ENCODE measurements around the gene PCBD2.

The PCBD2 gene

DNA sequence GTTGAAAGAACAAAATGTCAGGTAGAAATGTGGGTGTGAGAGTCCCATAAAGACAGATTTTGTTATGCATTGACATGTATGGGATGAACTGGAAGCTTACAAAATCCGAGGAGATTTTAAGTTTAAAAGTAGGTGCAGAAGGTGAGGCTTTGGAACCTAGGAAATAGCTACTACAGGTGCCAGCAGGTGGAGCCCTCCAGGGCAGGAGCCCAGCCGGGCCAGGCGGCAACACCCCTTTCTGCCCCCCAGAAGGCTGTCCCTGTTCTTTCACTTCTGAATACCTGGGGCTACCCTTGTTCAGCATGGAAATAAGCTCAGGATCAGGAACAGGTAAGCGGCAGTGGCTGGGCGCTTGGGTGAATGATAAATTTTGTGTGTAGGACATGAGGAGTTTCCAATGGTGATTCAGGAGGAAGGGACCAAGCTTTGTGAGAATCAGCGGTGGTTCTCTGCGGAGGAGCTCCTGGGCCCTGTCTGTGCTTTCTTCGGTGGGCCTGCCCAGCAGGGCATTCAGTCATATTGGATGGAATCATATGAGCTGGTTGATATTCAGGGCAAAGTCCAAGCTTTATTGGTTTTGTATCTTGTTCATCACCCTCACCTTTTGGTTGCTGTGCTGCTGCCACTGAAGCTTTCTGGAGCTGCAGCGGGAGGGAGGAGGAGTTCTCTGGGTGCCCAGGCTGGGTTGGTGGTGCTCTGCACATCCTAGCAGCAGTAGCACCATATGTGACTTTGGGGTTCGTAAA, 12.3 kb downstream of the PCBD2 start:
- ChIA-PET CTCF (interaction anchor here (1.0 to 5.2 kb wide), 8 partner anchors 10 to 330 kb away, joined by 3 to 38 read pairs (median 6); partner anchors contain the start of genes CAMLG and PCBD2), POLR2A (no interaction called here)
- no peak for DNase-seq (ENCODE audit: extremely low spot score)
- TF ChIP-seq, protein P1, sequence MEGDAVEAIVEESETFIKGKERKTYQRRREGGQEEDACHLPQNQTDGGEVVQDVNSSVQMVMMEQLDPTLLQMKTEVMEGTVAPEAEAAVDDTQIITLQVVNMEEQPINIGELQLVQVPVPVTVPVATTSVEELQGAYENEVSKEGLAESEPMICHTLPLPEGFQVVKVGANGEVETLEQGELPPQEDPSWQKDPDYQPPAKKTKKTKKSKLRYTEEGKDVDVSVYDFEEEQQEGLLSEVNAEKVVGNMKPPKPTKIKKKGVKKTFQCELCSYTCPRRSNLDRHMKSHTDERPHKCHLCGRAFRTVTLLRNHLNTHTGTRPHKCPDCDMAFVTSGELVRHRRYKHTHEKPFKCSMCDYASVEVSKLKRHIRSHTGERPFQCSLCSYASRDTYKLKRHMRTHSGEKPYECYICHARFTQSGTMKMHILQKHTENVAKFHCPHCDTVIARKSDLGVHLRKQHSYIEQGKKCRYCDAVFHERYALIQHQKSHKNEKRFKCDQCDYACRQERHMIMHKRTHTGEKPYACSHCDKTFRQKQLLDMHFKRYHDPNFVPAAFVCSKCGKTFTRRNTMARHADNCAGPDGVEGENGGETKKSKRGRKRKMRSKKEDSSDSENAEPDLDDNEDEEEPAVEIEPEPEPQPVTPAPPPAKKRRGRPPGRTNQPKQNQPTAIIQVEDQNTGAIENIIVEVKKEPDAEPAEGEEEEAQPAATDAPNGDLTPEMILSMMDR (IDR thresholded peaks at IDR 0.05; ENCODE audit: control extremely low read depth, extremely low read depth, low read depth, missing control alignments), result peak; percentile 37

DNA sequence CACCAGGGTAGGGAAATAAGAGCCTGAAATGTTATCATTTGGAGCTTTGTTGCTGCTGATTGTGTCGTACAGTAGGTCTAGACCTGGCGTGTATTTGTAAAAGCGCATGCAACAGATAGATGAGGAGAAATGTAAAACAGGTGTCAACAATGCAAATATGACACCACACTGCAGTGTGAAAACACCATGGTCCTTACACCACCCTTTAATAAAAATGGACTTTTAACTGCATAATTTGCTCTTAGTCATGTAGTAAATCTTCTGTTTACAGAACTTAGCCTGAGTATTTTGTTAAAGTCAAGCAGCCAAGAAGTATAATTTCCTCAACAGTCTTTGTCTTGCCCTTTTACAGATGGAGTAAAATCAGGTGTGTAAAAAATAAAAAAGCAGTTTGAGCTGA, 13.9 kb downstream of the PCBD2 start:
- CTCF ChIA-PET, result interaction anchor here (2.2 to 5.2 kb wide), 3 partner anchors 11 to 180 kb away, joined by 7 to 38 read pairs (median 11); partner anchors contain the start of genes CAMLG and PCBD2
- TF ChIP-seq, protein P1 (IDR thresholded peaks at IDR 0.05; ENCODE audit: control extremely low read depth, extremely low read depth, low read depth, missing control alignments), result no peak
- POLR2A ChIA-PET, result no interaction called here
- DNase-seq (ENCODE audit: extremely low spot score), result no peak

DNA sequence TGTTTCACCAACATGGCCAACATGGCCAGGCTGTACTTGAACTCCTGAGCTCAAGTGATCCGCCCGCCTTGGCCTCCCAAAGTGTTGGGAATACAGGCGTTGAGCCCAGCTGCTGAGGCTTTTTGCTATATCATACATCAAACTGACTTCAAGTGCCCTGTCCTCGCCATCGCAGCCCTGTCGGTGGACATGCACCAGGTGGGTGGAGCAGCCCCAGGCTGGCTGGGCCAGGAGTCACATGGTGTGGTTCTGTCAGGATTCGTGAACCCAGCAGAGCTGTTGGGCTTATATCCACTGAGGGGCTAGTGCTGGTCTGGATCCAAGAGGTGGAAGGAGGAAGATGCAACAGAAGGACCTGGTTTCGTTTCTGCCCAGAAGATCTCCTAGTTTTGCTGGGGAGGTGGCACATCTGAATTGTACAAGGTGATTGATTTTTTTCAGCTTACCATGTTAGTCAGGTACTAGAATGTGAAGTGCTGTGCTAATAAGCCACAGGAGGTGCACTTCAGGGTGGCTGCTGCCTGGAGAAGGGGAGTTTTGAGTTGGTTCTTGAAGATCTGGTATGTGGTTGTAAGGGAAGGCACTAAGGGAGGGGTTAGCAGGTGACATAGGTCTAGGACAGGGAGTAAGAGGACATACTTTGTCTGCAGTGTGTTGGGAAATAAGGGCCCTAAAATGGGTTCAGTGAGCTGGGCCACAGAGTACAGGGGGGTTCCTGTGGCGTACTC, 16.1 kb downstream of the PCBD2 start:
- ChIA-PET POLR2A (no interaction called here), CTCF (interaction anchor here (1.0 to 5.2 kb wide), 4 partner anchors 8 to 17 kb away, joined by 3 to 38 read pairs (median 6); partner anchors contain the start of gene PCBD2)
- DNase-seq (ENCODE audit: extremely low spot score), result no peak
- TF ChIP-seq, protein P1 (IDR thresholded peaks at IDR 0.05; ENCODE audit: control extremely low read depth, extremely low read depth, low read depth, missing control alignments), result no peak

DNA sequence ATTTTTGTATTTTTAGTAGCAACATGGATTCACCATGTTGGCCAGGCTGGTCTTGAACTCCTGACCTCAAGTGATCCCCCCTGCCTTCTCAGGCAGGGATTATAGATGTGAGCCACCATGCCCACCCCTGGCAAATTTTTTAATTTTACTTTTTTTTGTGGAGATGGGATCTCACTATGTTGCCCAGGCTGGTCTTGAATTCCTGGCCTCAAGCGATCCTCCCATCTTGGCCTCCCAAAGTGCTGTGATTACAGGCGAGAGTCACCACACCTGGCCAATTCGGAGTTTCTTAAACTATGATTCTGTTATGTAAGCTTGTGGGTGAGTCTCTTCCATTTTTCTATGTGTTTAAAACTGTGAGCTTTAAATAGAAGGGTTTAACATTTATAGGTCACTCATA, 27.6 kb downstream of the PCBD2 start:
- no peak for DNase-seq (ENCODE audit: extremely low spot score)
- TF ChIP-seq, protein P1 (IDR thresholded peaks at IDR 0.05; ENCODE audit: control extremely low read depth, extremely low read depth, low read depth, missing control alignments), result no peak
- POLR2A ChIA-PET, result no interaction called here
- CTCF ChIA-PET, result interaction anchor here (1.2 to 2.4 kb wide), 2 partner anchors 16 kb away, joined by 4 to 6 read pairs; no protein-coding TSS in a partner anchor

DNA sequence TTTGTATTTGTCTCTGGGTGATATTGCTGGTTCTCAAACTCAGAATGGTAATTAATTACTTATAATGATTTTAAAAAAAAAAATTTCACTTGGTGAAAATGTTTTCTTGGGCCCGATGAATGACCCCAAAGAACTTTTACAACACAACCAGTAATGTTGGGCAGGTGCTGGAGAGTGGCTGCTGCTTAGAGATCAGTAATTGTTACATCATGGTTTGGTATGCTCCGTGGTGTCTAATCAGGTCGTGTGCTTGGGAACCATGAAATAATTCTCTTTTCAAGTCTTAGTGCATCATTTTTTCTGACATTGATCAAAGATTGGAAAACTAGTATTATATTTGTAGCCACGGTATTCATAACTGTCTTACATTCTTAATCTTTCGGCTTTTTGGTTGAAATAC, 29.3 kb downstream of the PCBD2 start:
- POLR2A ChIA-PET, result no interaction called here
- no peak for DNase-seq (ENCODE audit: extremely low spot score)
- CTCF ChIA-PET, result no interaction called here
- TF ChIP-seq, protein P1 (IDR thresholded peaks at IDR 0.05; ENCODE audit: control extremely low read depth, extremely low read depth, low read depth, missing control alignments), result no peak

DNA sequence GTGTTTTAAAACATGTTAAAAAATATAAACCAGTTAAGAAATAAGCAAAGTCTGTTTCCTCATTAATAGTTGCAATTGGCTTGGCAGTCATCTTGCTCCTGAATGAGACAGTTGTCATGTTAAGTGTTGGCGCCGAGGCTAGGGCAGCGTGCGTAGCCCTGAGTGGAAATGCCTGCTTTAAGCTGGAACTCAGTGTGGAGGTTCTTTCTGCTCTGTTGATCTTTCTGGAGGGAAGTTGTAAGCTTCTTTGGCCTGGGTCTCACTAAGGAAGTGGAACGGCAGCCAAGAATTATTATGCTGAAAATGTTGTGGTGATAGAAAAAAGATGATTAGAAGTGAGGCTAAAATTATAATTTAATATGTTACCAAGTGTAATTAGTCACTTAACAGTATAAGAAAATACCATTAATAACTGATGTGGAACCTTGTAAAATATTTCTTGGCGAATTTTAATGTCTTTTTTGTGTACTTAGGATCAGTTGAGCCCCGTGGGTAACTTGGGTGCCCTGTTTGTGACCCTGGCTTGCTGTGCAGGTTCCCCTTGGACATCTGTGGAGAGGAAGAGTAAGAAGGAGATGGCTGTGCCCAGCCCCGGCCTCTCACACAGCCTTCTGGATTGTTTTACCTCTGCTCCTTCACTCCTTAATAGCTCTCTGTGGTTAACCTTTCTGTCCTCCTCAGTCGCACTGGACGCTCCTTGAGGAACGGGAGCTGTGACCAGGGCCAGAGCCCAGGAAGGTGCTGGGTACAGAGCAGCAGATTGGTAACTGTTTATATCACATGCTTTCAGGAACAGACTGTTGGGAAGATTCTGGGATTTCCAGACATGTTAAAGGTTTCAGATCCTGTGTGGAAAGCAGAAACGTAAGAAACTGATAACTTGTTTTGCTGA, 31.0 kb downstream of the PCBD2 start:
- POLR2A ChIA-PET, result no interaction called here
- DNase-seq (ENCODE audit: extremely low spot score), result no peak
- CTCF ChIA-PET, result interaction anchor here (2.2 kb wide), 1 partner anchor 13 kb away, joined by 5 read pairs; no protein-coding TSS in a partner anchor
- TF ChIP-seq, protein P1 (IDR thresholded peaks at IDR 0.05; ENCODE audit: control extremely low read depth, extremely low read depth, low read depth, missing control alignments), result no peak

All from GM10248 (cell line).